Adipose tissue (tissue), 3 donors: ENCODE results near the gene CACNA1H. TPM values are rescaled to one million over a fixed set of nuclear protein-coding genes. Genes with fewer than 3 reads are reported as not detected.

Experiments
- H3K27ac ChIP-seq: one replicate; pipeline ENCODE4 v1.5.1; 2013; ENCODE audit warnings: low read depth, low read length
- WGBS, 3 donors: extraction: QIAGEN DNeasy Blood & Tissue Kit; methylation state at CpG; one replicate each; pipeline ENCODE4 v1.1.7; 2013; 5-methylcytosine and 5-hydroxymethylcytosine counted together
- polyA plus RNA-seq, 3 donors: library from polyadenylated mRNA; stranded (reverse); fragments of 200-250 nt; gene quantifications; one replicate each; pipeline ENCODE4 v1.2.3, GENCODE V29; 2013
- donor health status: healthy with polysubstance abuse.
- donor health status: Bipolar disorder and iron deficiency.
- donor health status: healthy.

Gene CACNA1H
- polyA plus RNA-seq, 3 donors = 2.9 to 11.9 (median 6.5) TPM

DNA sequence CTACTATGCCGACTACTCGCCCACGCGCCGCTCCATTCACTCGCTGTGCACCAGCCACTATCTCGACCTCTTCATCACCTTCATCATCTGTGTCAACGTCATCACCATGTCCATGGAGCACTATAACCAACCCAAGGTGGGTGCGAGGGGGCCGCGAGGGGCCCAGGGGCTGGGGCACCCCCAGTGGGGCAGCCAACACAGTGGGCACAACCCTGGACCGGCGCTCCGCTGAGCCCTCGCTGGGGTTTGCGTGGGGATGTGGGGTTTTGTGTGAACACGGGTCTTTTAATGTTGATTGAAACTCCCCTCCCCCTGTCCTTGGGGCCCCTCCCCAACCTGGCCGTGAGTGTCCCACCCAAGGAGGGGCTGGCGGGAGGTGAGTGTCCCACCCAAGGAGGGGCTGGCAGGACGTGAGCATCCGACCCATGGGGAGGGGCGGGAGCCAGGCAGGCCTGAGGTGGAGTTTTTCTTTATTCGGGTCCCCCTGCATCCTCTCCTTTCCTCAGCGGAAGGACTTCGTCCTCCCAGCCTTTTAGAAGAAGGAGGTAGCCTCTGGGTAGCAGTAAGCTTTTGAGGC, 61.0 kb downstream of the CACNA1H start:
- 77 to 87% (median 81%) methylated on average over 24 to 25 of the region's 25 CpGs for WGBS, 3 donors

DNA sequence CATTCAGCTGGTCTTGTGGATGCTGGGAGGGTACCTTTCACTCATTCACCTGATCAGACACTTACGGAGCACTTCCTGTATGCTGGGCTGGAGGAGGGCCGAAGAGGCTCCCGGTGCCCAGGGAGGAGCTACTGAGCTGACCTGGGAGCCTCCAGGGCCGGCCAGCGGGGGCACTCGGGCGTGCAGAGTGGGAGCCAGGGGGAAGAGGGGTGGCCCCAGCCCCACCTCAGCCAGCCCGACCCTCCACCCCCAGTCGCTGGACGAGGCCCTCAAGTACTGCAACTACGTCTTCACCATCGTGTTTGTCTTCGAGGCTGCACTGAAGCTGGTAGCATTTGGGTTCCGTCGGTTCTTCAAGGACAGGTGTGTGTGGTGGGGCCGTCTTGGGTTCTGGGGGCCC, 61.8 kb downstream of the CACNA1H start:
- no peak overlapping the region for H3K27ac ChIP-seq
- 66 to 79% (median 72%) methylated on average over 16 of the region's 16 CpGs for WGBS, 3 donors

More for the DNA sequence above, 61.0 kb downstream of the CACNA1H start:
- no peak overlapping the region for H3K27ac ChIP-seq

DNA sequence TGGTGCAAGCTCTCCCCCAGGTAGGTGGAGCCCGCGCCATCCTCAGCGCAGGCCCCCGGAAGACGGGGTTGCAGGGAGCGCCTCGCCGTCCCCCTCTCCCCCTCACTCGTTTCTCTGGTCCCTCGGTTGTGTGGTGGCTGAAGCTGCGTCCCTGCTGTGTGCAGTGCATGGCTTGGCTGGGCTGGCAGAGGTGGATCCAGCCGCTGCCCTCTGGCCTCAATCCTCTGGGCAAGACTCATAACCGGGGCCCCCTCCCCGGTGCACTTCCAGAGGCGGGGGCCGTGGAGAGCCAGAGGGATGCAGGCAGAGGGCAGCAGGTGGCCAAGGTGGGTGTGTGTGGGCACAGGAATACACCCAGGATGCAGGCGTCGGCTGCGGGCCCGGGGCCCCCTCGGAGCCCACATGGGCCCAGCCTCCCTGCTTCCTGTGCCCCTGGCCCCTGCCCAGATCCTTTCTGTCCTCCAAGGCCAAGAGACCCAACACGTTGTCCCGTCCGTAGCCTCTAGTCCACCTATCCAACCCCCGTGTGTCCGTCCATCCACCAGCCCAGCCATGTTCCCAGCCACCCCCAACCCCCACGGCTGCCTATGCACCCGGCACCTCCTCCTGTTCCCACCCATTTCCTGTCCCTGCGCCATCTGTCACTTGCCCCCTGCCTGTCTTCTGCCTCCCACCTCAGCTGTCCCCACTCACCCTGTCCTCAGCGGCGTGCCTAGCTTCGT, 62.8 kb downstream of the CACNA1H start:
- no peak overlapping the region for H3K27ac ChIP-seq
- WGBS, 3 donors = 72 to 78% (median 76%) methylated on average over 31 to 32 of the region's 32 CpGs

DNA sequence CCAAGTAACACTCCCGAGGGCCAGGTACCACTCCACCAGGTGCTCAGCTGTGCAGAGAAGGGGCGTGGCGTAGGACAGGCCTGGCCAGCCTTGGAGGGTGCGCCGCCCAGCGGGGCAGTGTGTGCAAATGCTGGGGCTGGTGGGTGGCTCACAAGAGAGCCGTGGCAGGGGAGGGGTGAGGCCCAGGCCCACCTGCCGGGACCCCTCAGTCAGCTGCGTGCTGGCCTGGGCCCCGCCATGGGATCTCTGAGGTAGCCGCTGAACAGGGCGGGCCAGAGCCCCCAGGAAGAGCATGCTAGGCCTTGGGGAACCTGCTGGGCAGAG, 63.4 kb downstream of the CACNA1H start:
- no peak overlapping the region for H3K27ac ChIP-seq
- 83 to 91% (median 88%) methylated on average over 12 of the region's 12 CpGs for WGBS, 3 donors

DNA sequence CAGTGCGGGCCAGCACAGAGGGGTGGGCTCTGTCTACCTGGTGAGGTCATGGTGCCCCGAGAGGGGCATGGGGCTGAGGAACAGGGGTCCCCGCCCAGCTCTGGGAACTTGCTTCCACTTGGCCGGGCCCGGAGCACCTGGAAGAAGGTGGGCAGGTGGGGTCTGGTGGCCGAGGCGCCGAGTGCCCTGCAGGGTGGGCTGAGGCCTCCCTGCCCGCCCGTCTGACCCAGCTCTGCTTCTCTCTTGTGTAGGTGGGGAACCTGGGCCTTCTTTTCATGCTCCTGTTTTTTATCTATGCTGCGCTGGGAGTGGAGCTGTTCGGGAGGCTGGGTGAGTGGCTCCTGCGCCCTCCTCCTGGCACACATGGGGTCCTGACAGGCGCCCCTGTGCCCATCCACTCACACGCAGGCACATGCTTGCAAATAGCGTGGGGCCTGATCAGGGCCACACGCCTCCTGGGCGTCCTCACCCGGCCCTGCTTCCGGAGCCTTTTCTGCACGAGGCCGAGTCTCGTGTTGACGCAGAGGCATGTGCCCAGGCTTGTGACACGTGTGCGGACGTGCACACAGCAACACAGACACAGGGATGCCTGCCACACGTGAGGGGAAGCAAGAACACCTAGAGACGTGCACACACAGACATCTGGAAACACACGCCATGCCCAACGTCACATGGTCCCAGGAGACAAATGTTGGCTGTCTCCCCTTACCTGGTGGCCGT, 63.9 kb downstream of the CACNA1H start:
- no peak overlapping the region for H3K27ac ChIP-seq
- 85 to 89% (median 85%) methylated on average over 31 to 32 of the region's 32 CpGs for WGBS, 3 donors

DNA sequence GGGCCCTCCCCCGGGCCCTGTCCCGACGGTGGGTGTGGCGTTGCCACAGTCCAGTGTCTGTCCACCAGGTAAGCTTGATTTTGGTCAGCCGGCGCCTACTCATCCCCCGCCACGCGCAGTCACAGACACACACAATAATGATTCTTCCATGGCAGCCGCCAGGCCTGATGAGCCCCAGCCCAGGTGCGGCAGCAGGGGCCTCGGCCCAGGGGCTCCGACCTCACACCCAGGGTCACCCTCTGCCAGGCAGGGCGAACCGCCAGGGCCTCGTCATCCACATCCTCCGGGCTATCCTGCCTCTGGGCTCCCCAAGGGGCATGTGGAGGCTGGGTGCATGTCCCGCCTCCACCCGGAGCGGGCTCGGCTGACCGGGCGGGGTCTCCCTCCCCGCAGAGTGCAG, 64.6 kb downstream of the CACNA1H start:
- H3K27ac ChIP-seq = no peak overlapping the region
- 85 to 86% (median 85%) methylated on average over 22 to 24 of the region's 24 CpGs for WGBS, 3 donors

DNA sequence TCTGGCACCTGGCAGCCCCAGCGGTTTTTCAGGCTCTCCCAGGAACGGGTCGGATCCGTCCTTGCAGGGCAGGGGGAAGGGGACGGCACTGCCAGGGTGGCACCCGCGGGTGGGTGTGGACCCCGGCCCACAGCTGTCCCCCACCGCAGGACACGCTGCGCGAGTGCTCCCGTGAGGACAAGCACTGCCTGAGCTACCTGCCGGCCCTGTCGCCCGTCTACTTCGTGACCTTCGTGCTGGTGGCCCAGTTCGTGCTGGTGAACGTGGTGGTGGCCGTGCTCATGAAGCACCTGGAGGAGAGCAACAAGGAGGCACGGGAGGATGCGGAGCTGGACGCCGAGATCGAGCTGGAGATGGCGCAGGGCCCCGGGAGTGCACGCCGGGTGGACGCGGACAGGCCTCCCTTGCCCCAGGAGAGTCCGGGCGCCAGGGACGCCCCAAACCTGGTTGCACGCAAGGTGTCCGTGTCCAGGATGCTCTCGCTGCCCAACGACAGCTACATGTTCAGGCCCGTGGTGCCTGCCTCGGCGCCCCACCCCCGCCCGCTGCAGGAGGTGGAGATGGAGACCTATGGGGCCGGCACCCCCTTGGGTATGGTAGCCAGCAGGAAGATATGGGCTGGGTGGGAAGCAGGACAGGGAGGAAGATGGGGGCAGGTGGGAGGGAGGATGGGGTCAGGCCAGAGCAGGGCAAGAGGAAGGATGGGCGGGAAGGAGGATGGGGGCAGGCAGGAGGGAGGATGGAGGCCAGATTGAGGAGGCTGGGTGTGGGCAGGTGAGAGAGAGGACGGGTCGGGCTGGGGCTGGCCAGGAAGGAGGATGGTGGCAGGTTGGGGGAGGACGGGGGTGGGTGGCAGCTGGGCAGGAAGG, 65.4 kb downstream of the CACNA1H start:
- 86 to 89% (median 87%) methylated on average over 48 to 49 of the region's 49 CpGs for WGBS, 3 donors
- H3K27ac ChIP-seq = no peak overlapping the region

DNA sequence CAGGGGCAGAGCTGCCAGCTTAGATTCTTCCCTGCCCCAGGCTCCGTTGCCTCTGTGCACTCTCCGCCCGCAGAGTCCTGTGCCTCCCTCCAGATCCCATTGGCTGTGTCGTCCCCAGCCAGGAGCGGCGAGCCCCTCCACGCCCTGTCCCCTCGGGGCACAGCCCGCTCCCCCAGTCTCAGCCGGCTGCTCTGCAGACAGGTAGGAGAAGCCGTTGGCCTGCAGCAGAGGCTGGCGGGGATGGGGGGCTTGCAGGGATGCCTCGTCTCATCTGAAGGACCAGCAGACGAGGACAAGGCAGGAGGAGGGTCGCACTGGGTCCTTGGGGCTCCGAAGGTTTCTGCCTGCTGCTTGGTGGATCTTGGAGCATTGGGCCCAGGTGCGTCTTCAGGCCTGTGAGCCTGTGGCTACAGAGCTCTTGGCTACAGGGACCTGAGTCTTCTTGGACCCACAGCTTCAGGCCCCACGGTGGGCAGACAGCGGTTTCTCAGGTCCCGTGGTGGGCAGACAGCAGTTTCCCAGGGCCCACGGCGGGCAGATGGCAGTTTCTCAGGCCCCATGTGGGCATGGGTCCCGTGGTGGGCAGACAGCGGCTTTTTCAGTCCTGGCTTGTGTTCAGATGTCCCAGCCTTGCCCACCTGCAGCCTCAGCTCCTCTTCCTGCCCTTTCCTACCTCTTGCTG, 66.2 kb downstream of the CACNA1H start:
- H3K27ac ChIP-seq = no peak overlapping the region

DNA sequence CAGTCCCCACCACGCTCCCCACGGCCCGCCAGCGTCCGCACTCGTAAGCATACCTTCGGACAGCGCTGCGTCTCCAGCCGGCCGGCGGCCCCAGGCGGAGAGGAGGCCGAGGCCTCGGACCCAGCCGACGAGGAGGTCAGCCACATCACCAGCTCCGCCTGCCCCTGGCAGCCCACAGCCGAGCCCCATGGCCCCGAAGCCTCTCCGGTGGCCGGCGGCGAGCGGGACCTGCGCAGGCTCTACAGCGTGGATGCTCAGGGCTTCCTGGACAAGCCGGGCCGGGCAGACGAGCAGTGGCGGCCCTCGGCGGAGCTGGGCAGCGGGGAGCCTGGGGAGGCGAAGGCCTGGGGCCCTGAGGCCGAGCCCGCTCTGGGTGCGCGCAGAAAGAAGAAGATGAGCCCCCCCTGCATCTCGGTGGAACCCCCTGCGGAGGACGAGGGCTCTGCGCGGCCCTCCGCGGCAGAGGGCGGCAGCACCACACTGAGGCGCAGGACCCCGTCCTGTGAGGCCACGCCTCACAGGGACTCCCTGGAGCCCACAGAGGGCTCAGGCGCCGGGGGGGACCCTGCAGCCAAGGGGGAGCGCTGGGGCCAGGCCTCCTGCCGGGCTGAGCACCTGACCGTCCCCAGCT, 67.3 kb downstream of the CACNA1H start:
- H3K27ac ChIP-seq = no peak overlapping the region
- 90 to 92% (median 90%) methylated on average over 41 to 55 of the region's 55 CpGs for WGBS, 3 donors

More for the DNA sequence above, 66.2 kb downstream of the CACNA1H start:
- WGBS, 3 donors = 78 to 91% (median 86%) methylated on average over 20 to 24 of the region's 24 CpGs

DNA sequence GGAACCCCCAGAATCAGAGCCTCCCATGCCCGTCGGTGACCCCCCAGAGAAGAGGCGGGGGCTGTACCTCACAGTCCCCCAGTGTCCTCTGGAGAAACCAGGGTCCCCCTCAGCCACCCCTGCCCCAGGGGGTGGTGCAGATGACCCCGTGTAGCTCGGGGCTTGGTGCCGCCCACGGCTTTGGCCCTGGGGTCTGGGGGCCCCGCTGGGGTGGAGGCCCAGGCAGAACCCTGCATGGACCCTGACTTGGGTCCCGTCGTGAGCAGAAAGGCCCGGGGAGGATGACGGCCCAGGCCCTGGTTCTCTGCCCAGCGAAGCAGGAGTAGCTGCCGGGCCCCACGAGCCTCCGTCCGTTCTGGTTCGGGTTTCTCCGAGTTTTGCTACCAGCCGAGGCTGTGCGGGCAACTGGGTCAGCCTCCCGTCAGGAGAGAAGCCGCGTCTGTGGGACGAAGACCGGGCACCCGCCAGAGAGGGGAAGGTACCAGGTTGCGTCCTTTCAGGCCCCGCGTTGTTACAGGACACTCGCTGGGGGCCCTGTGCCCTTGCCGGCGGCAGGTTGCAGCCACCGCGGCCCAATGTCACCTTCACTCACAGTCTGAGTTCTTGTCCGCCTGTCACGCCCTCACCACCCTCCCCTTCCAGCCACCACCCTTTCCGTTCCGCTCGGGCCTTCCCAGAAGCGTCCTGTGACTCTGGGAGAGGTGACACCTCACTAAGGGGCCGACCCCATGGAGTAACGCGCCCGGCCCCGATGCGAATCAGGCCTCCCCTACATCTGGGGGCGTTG, 68.1 kb downstream of the CACNA1H start:
- WGBS, 3 donors = 84 to 85% (median 84%) methylated on average over 46 to 48 of the region's 48 CpGs
- H3K27ac ChIP-seq = no peak overlapping the region

DNA sequence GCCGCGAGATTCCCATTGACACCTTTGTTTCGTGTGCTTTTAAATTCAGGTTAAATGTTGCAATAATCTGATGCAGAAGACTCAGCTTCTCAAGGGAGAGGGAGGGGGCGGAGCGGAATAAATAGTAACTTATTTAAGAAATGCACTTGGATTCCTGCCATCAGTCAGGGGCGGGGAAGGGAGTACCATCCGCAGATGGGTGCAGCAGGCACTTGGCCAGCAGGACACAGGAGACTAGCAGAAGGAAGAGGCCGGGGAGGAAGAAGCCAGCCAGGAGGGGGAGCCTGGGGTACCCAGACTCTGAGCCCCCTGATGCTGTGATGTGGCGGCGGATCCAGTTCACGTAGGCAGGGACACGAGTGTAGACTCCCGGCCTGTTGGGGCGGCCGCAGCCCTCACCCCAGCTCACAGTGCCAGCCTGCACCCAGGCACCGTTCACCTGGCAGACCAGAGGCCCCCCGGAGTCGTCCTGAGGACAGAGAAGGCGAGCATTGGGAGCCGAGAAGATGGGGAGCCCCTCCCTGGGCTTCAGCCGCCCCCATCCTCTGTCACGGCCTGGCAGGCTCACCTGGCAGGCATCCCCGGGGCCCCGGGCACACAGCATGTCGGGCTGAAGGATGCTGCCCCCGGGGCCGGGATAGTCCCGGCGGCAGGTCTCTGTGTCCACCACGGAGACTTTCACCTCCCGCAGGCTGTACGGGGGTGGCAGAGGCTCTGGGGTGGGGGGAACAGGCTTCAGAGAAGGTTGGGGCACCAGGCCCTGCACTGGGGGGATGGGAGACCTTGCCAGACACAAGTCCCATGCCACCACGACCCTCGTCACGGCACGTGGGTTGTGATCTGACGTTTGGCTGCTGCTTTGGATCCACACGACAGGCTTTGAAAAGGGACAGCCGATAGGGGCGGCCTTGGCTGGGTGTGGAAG, 69.0 kb downstream of the CACNA1H start:
- 76 to 82% (median 82%) methylated on average over 40 of the region's 40 CpGs for WGBS, 3 donors

DNA sequence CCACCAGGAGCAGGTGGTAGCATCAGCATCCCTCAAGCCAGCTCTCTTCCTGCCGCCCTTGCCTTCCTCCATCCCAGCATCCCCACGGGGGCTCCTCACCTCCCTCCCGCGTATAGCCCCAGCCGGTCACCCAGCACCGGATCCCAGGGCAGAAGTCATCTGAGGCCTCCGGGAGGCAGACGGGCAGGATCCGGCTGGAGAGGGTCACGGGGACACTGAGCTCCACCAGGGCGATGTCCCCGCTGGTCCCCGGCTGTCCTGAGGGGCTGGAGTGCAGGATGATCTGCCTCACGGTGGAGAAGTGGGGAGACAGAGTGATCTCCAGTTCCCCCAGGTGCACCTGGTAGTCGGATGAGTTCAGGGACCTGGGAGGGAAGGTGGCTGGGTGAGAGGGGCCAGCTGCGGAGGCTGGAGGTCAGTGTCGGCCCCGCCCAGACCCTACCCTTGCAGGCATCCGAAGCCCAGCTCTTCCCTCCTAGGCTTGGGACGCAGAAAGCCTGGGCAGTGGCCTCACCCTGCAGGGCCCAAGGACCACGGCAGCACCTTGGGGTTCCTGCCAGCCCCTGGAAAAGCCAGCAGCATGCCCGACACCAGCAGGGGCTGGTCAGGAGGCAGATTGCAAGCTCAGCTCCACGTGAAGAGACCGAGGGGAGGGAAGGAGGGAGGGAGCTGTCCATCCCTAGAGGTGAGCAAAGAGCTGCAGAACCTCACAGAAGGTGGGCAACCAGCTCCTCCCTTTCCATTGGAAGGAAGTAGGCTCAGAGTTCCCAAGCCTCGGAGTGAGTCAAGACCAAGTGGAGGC, 69.8 kb downstream of the CACNA1H start:
- 67 to 73% (median 71%) methylated on average over 20 to 25 of the region's 25 CpGs for WGBS, 3 donors
- no peak overlapping the region for H3K27ac ChIP-seq

More for the DNA sequence above, 69.0 kb downstream of the CACNA1H start:
- H3K27ac ChIP-seq = no peak overlapping the region

DNA sequence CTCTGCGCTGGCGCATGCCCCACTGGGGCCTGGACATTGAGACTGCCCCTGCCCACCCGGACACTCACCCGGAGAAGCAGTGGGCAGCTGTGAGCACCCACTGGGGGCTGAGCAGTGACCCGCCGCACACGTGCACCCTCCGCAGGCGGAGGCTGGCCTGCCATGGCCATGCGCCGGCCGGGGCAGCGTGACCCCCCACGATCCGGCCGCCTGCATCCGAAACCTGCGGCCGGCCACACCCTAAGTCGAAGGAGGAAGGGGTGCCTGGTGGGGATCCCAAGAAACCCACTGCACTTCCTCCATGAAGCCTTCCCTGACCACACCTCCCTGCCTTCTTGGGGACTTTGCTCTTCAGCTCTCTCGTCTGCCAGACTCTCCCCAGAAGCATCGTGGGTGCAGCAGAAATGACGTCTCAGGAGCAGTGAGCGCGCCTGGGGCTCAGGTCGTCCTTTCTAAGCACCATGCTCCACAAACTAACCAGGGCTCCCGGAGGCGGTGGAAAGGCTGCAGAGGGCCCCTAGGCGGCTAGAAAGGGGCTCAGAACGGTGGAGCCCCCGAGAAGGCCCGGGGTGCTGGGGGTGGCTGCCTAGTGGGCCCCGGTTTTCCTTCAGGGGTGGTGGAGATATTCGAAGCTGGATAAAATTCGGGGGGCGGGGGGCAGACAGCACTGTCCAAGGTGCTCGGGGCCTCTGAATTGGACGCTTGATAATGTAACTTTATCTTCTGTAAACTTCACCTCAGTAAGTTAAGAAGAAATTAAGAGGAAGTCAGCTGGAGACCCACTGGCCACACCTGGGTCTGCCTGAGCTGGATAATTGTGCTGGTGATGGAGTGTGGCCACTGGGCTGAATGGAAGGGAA, 70.7 kb downstream of the CACNA1H start:
- WGBS, 3 donors = 83 to 85% (median 84%) methylated on average over 38 of the region's 38 CpGs
- no peak overlapping the region for H3K27ac ChIP-seq

DNA sequence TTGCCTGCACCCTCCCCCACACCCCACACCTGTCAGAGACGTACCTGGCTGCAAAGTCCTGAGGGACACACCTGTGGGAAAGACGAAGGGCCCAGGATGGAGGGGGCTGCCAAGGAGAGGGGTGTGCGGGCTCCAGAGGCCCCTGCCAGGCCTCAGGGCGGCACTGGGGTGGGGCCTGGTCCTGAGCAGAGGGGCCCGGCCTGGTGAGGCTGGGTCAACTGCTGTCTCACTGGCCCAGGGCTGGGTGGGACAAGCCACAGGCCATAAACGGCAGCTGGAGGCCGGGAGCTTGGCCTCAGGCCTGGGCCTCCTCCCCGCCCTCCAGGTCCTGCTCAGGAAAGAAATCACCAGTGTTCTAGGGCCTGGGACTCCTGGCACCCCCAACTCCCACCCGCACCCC, 71.7 kb downstream of the CACNA1H start:
- WGBS, 3 donors = 66 to 85% (median 77%) methylated on average over 5 to 9 of the region's 9 CpGs
- no peak overlapping the region for H3K27ac ChIP-seq
